ENCODE measurements around the gene RHBDL2.
"Not testable (repeated sequence)": the region's sequence is repeated elsewhere in the genome, so short reads cannot be mapped to it uniquely, and the experiment has no call there.

Gene RHBDL2

GRCh38 chr1:38929476-38929875 is 12.2 kb downstream of the RHBDL2 start:
- DNase-seq: no peak

- DNase-seq: no peak
Observed at GRCh38 chr1:38929054-38929453, 12.6 kb downstream of the RHBDL2 start.

- DNase-seq: no peak
Observed at GRCh38 chr1:38926091-38926490, 15.5 kb downstream of the RHBDL2 start.

GRCh38 chr1:38925391-38925790 is 16.2 kb downstream of the RHBDL2 start:
- no peak for DNase-seq

- DNase-seq: no peak
Observed at GRCh38 chr1:38923607-38924006, 18.0 kb downstream of the RHBDL2 start.

- DNase-seq: no peak
Observed at GRCh38 chr1:38919130-38919529, 22.5 kb downstream of the RHBDL2 start.

- DNase-seq: no peak
Observed at GRCh38 chr1:38918568-38918967, 23.1 kb downstream of the RHBDL2 start.

GRCh38 chr1:38917772-38918171 is 23.9 kb downstream of the RHBDL2 start:
- DNase-seq: no peak

GRCh38 chr1:38917337-38917736 is 24.3 kb downstream of the RHBDL2 start:
- DNase-seq: no peak

- DNase-seq: no peak
Observed at GRCh38 chr1:38915352-38915948, 26.2 kb downstream of the RHBDL2 start.

GRCh38 chr1:38914908-38915307 is 26.7 kb downstream of the RHBDL2 start:
- not testable (repeated sequence) for DNase-seq

GRCh38 chr1:38908821-38909220 is 32.8 kb downstream of the RHBDL2 start:
- no peak for DNase-seq

- no peak for DNase-seq
Observed at GRCh38 chr1:38905985-38906384, 35.6 kb downstream of the RHBDL2 start.

GRCh38 chr1:38899560-38899959 is 42.1 kb downstream of the RHBDL2 start:
- DNase-seq: no peak

GRCh38 chr1:38898653-38899230 is 42.9 kb downstream of the RHBDL2 start:
- no peak for DNase-seq

GRCh38 chr1:38896169-38896568 is 45.5 kb downstream of the RHBDL2 start:
- no peak for DNase-seq

- no peak for DNase-seq
Observed at GRCh38 chr1:38892976-38893375, 48.7 kb downstream of the RHBDL2 start.

- DNase-seq: no peak
Observed at GRCh38 chr1:38891753-38892152, 49.9 kb downstream of the RHBDL2 start.

- no peak for DNase-seq
Observed at GRCh38 chr1:38889589-38889988, 52.0 kb downstream of the RHBDL2 start.

GRCh38 chr1:38888423-38889333 is 53.0 kb downstream of the RHBDL2 start:
- no peak for DNase-seq

- no peak for DNase-seq
Observed at GRCh38 chr1:38885092-38885491, 56.5 kb downstream of the RHBDL2 start.

- no peak for DNase-seq
Observed at GRCh38 chr1:38881487-38881886, 60.1 kb downstream of the RHBDL2 start, which contains the start of gene GJA9. GJA9 (minus strand) TSS chr1:38881587; CDS start chr1:38876098, 5,489 bp downstream.

- DNase-seq: no peak
Observed at GRCh38 chr1:38875811-38876210, 65.8 kb downstream of the RHBDL2 start.
